Stimulated activated CD4-positive, alpha-beta T cell treated with anti-CD3 and anti-CD28 coated beads, Interleukin-15, amount 100 ng/mL, for 48 hours (primary cell): ENCODE data around the gene KIFC3.
"Not testable (repeated sequence)": the region's sequence is repeated elsewhere in the genome, so short reads cannot be mapped to it uniquely, and the experiment has no call there.

ENCODE experiments used
- DNase-seq, 2 donors: peaks; one replicate each; pipeline ENCODE4 v3.0.0-alpha.2; 2020; ENCODE audit warnings: low read depth in 2 of 2

KIFC3 gene

GRCh38 chr16:57753448-57754353 lies 48.6 kb downstream of the KIFC3 start:
- DNase-seq, result no peak

- DNase-seq, result no peak
Observed at GRCh38 chr16:57752581-57753447, 49.5 kb downstream of the KIFC3 start.

GRCh38 chr16:57752203-57752580 lies 50.1 kb downstream of the KIFC3 start:
- no peak for DNase-seq

GRCh38 chr16:57751539-57752202 lies 50.6 kb downstream of the KIFC3 start:
- DNase-seq, result no peak

GRCh38 chr16:57750796-57751538 lies 51.3 kb downstream of the KIFC3 start:
- DNase-seq, result no peak

- no peak for DNase-seq
Observed at GRCh38 chr16:57749856-57750452, 52.3 kb downstream of the KIFC3 start.

- DNase-seq, result no peak
Observed at GRCh38 chr16:57749101-57749692, 53.1 kb downstream of the KIFC3 start.

- no peak for DNase-seq
Observed at GRCh38 chr16:57748596-57748995, 53.7 kb downstream of the KIFC3 start.

- no peak for DNase-seq
Observed at GRCh38 chr16:57747996-57748395, 54.3 kb downstream of the KIFC3 start.

- DNase-seq, result no peak
Observed at GRCh38 chr16:57747496-57747895, 54.8 kb downstream of the KIFC3 start.

GRCh38 chr16:57747091-57747490 lies 55.2 kb downstream of the KIFC3 start:
- DNase-seq, result no peak

- DNase-seq, result not testable (repeated sequence)
Observed at GRCh38 chr16:57746316-57746715, 56.0 kb downstream of the KIFC3 start.

GRCh38 chr16:57745768-57746167 lies 56.5 kb downstream of the KIFC3 start:
- no peak for DNase-seq

GRCh38 chr16:57744642-57744903 lies 57.7 kb downstream of the KIFC3 start:
- no peak for DNase-seq

GRCh38 chr16:57743886-57744641 lies 58.2 kb downstream of the KIFC3 start:
- DNase-seq, result no peak

GRCh38 chr16:57743458-57743857 lies 58.8 kb downstream of the KIFC3 start:
- no peak for DNase-seq

GRCh38 chr16:57742543-57742942 lies 59.7 kb downstream of the KIFC3 start:
- DNase-seq, result no peak

- no peak for DNase-seq
Observed at GRCh38 chr16:57741660-57742191, 60.6 kb downstream of the KIFC3 start.

GRCh38 chr16:57740423-57741071 lies 61.7 kb downstream of the KIFC3 start:
- DNase-seq, result no peak
